Gastrocnemius medialis (tissue), 4 donors: ENCODE measurements around the gene DCD.

Experiments used
- POLR2A ChIP-seq, 2 donors: fragments of 450-650 bp; IDR thresholded peaks; one replicate each; pipeline ENCODE4 v1.6.1; 2017; ENCODE audit warnings: antibody characterized with exemption in 2 of 2, mild to moderate bottlenecking in 2 of 2, moderate library complexity in 2 of 2
- TF ChIP-seq, protein P1 (sequence below), 5 experiments: fragments of 450-650 bp in 3 of 5; fragments of 200-600 bp in 2 of 5; sonication (generic) in 2 of 5; IDR thresholded peaks in 4 of 5; conservative IDR thresholded peaks in 1 of 5; 1 replicate in 4 of 5; 2 replicates in 1 of 5; pipeline ENCODE4 v1.5.1; 2016 to 2019; ENCODE audit warnings: antibody characterized with exemption in 5 of 5, mild to moderate bottlenecking in 3 of 5, moderate library complexity in 3 of 5

DNA sequence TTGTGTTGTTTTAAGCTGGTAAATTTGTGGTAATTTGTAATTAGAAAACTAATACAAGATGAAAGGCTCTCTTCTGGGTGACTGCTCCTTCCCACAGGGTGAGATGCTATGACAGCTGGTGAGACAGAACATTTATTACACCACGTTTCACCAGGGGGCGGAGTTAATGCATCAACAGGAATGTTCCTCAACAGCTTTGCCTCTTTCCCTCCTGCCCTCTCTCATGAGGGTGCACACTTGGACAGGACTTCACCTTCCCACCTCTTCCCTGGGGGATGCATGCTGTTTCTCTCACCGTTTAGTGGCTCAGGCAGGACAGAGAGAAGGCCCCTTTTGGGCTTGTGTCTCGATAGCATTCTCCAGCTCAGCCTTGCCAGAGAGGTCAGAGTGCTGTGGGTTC, 46.3 kb downstream of the DCD start:
- TF ChIP-seq, protein P1, sequence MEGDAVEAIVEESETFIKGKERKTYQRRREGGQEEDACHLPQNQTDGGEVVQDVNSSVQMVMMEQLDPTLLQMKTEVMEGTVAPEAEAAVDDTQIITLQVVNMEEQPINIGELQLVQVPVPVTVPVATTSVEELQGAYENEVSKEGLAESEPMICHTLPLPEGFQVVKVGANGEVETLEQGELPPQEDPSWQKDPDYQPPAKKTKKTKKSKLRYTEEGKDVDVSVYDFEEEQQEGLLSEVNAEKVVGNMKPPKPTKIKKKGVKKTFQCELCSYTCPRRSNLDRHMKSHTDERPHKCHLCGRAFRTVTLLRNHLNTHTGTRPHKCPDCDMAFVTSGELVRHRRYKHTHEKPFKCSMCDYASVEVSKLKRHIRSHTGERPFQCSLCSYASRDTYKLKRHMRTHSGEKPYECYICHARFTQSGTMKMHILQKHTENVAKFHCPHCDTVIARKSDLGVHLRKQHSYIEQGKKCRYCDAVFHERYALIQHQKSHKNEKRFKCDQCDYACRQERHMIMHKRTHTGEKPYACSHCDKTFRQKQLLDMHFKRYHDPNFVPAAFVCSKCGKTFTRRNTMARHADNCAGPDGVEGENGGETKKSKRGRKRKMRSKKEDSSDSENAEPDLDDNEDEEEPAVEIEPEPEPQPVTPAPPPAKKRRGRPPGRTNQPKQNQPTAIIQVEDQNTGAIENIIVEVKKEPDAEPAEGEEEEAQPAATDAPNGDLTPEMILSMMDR (IDR thresholded peaks at IDR 0.05 in 4 of 5, conservative IDR thresholded peaks at IDR 0.05 in 1 of 5), result no peak
- TF ChIP-seq POLR2A (IDR thresholded peaks at IDR 0.05), result no peak
